UCSD-AML1 (cell line): ENCODE data around the gene NRF1.
"Not testable (repeated sequence)": the region's sequence is repeated elsewhere in the genome, so short reads cannot be mapped to it uniquely, and the experiment has no call there.

Experiments used
- DNase-seq: peaks from one replicate; lab custom pipeline; 2025; ENCODE audit not compliant: unreplicated experiment; lab: John Stamatoyannopoulos, UW

Gene NRF1

DNA sequence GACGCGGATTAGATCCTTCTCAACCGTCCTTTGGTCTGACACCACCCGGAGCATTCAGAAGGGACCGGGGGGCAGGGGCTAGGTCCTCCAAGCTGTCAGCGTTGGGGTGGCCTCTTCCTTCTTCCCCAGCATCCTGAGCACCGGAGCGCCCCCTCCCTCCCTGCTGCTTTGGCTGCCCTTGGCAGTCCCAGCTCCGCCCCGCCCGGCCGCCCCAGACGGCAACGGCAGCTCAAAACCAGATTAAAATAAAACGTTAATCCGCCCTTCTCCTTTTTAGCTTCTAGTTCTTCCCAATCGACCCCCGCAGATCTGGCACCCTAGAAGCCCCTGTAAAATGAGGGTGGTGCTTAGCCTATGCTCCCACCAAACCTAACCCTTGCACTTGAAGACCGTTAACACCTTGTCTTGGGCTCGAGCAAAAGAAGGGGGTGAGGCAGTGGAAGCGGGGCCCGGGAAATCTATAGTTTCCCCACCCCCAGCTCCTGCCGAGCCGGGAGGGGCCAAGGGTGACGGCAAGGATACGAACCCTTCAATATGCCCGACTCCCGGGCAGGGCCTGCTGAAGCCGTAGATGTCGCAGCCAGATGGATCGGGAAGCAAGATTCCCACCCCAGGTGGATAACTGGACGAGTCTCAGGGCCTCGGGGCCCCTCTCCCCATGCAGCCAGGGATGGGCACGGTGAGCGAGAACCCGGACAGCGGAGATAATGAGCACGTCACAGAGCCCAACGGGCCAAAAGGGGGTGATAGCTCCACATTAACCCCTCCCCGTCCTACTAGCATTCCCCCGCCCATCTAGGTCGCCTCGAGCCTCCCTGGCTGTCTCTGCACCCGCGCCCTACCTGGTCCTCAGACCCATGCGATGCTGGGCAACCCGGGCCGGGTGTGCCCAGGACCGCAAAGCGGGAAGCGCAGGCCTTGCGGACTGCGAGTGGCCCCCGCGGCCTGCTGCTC is 169.7 kb downstream of the NRF1 start:
- DNase-seq, result no peak

DNA sequence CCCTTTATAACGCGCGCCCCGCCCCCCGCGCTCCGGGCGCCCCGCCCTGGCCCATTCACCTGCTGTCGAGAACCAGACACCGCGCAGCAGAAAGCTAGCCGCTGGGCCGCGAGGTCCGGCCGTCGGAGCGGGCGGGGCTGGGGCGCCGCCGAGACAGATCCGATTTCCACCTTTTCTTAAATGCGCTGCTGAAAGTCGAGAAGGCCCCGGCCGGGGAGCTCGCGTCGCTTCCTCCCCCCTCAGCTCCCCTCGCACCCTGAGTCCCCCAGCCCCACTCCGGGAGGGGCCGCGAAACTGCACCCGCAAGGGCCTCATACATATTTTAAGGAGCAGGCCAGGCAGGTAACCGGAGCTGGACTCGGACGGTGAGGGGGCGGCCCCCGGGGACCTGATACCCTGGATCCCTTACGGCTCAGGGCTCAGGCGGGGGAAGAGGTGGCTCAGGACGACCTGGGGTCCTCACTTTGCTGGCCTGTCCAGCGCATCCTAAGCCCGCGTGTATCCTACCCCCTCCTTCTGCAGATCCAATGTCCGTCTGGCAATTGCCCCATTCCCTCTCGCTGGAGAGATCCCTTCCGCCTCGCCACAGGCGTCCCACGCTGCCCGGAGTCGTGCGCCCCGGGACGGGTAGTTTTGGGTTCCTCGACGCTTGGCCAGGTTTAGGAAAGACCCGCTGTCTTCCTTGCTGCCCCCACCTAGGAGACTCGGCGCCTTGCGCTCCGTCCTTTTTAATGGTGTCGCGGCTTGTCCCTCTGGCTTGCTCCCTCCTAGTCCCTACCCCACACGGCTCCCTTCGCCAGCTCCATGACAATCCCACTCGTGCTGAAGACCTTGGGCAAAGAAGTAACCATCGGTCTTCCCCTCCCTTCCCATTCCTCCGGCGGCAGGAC is 170.7 kb downstream of the NRF1 start:
- DNase-seq, result no peak

DNA sequence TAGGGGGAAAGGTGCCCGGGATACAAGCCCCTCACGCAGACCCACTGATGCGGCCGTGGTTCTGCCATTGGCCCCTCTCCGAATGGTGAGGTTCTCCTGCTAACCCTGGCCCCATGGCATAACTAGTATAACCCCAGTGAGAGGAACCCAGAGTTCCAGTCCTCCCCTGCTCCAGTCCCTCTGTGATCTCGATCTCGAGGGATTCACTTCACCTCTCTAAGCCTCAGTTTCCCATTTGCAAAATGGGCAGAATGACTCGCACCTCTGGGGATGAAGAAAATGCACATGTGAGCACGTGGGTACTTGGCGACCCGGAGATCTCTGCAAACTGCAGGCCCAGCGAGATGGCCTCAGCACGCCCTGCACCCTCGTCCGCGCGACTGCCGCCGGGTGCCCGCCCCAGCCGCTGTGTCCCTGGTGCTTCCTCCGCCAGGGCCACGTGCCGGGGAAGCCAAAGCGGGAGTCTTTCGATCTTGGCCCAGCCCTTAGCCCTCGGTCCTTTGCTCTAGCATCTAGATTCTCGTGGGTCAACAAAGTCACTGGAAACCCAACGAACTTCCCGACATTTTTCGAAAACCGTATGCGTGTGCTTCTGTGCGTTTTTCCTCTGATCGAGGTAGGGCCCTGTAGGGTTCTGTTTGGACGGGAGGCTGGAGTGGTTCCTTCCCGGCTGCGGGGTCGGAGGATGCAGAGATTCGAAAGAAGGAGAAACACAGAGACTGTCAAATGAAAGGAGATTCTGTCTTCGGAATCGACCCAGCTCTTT is 171.5 kb downstream of the NRF1 start:
- DNase-seq, result no peak

DNA sequence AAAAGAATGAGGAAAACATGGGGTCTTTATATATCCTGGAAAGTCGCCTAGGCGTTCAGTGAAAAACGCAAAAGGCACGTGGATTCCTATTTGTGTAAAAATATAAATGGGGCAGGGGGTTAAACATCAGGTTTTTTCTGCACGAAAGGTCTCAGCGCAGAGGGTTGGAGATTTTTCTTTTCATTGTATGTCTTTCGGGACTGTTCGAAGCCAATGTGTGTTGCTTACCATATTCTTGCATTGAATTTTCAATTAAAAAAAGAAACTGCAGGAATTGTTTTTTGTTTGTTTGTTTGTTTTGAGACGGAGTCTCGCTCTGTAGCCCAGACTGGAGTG is 172.0 kb downstream of the NRF1 start:
- DNase-seq, result no peak

DNA sequence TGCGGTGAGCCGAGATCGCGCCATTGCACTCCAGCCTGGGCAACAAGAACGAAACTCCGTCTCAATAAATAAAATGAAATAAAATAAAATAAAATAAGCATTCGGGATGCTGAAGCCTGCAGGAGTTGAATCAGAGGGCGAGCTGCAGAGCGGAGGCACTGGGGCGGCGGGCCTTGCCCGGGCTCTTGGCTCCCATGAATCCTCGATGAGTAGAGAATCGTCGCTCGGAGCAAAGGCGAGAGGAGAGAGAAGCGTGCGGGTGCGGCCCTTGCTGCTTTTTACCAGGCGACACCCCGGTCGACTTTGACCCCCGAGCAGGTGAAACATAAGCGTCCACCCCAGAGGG is 172.9 kb downstream of the NRF1 start:
- no peak for DNase-seq

DNA sequence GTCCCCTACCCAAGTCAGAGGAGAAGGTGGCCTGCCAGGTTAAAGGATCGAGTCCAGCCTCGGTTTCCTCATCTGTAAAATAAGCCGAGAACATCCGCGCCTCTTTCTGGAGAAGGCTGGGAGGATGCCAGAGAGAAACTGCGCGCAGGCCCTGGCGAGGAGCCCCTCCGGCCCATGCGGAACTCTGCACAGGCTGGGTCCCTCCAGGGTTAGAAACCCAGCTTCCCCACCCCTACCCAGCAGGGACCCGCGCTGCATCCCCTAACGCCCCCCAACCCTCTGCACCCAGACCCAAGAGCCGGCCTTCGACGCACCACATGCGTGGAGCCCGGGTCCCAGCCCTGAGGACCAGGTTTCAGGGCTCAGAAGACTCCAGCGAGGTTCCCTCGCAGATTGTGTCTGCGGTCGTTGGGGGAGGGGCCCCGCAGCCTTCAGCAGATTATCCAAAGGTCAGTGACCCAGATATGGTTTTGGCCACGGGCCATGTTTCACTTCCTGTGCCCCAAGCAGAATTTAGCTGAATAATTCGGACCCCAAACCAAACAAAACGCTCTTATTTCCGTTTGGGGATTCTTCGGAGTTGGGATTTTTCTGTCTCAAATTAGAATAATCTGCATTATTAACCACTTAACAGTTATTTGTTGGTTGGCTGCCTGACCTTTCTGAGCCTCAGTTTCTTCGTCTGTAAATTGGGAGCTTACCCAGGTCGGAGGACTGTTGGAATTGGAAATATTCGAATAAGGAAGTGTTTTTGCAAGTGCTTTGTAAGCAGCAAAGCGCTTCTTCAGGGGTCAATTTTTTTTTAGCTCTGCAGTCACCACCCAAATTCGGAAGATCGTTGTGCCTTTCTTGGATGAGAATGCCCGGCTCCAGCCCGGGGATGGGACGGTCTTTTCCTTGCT is 173.5 kb downstream of the NRF1 start:
- DNase-seq, result no peak

DNA sequence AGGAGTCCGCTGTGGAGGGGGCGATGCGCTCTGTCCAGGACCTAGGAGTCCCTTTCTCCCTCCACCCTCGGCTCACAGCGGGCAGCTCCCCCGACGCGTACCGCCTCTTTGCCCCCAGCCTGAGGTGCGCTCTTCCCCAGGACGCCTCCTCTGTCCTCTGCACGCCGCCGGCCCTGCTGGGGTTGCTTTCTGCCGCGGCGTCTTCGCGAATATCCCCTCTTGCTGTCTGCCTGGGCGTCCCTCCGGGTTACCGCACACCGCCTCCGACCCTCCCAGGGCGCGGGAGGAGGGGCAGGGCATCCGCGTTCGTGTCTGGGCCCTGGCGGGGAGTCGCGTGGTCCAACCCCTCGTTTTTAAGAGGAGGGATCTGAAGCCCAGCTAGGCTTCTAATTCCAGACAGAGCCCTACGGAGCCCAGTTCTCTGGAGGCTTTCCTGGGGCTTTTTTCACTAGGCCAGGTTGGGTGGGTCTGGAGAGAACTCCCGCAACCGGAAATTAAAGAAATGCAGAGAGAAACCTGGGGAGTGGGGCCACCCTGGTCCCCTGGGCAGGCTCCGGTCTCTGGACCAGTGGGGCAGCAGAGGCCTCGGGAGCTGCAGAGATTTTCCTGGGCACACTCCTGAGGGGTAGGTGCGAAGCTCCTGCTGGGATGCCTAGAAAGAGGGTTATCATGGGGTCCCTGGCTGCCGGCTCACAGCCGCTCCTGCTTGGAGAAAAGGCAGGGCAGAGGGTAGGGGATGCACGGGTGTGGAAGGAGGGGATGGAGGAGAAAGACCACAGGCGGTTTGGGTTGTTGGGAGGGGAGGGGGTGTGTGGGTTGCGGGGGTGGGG is 174.4 kb downstream of the NRF1 start:
- no peak for DNase-seq

DNA sequence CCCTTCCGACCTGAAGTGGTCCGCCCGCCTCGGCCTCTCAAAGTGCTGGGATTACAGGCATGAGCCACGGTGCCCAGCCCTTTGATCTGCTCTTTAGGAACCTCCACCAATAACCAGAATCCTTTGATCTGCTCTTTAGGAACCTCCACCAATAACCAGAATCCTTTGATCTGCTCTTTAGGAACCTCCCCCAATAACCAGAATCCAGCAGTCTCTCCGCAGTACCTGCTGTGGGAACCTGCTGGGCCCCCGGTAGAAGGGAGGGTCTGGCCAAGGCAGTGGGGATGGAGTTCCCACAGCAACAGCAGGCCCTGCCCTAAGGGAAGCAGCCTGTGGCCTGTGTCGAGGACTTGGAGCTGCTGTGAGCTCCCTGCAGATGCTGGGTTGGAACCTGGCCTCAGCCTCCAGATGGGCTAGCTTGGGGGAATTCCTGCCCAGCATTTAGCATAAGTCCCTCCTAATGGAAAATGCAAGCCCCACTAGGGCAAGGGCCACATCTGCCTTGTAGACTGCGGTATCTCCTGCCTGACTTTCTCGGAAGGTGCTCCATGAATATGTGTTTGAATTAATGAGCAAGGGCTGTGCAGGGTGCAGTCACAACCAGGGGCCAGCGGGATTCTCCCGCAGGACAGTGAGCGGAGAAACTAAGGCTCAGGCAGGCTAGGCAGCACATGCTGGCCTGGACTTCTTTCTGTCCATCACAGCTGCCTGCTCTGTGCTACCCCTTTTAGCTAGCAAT is 175.5 kb downstream of the NRF1 start:
- no peak for DNase-seq

DNA sequence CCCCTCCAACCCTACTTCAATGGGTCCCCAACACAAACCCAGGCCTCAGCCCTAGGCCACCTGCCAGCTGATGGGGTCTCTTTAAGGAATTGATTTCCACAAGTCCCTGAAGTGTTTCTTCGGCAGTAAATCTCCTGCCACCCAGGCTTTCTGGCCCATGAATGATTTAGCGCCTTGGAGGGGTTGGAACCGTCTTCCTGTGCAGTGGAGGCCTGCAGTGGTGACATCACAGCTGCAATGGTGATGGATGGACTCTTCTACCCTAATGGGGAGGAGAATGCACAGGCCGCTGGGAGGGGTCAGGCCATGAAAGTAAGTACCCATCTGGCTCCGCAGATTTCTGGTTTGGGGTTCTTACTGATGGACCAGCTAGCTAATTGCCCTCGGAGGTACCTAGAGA is 177.5 kb downstream of the NRF1 start:
- no peak for DNase-seq

DNA sequence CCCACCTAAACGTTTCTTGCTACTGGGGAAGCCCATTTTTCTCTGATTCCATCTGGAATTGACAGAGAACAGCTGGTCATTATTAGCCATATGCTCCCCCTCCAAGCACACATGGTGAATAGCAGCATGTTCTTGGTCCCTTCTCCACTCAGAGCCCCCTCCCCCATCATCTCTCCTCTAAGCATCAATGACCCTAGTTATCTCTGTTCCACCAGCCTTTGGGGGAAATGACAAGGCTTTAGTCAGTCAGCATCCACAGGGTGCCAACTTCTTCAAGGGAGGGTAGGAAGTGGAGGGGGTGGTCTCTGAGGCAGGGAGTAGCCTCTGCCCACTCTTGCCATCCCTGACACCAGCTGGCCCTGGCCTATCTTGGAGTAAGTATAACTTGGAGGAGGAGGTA is 178.1 kb downstream of the NRF1 start:
- DNase-seq, result no peak

DNA sequence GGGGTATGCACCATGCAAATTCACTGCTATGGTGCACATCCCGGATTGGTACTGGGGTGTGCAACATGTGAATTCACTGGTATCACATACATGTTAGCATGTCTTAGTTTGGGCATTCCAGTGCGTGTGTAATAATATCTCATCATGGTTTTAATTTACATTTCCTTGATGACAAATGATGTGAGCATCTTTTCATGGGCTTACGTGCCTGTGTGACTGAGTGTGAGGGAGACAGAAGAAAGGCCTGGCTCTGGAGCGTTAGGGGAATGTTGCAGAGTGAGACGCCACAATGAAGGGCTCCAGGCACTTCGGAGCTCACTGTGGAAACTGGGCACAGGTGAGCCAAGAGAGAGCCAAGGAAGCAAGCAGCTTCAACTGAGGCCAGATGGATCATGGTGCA is 178.6 kb downstream of the NRF1 start:
- DNase-seq, result no peak

DNA sequence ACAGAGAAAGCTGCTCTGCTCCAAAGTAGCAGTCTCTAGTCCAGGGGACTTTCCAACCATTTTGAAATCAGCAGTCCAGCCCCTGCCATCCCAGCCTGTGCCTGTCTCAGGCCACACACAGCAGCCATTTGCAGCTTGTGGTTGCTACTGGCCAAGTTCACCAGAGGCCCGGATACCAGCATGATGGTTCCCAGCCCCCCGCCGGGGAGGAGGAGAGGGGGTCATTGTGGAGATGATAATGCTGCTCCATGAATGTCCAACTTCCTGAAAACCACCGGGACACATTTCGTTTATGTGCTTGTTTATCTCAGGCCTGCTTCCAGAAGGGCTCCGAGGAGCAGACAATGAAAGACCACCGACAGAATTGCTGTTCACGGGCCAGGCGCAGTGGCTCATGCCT is 181.2 kb downstream of the NRF1 start:
- no peak for DNase-seq

DNA sequence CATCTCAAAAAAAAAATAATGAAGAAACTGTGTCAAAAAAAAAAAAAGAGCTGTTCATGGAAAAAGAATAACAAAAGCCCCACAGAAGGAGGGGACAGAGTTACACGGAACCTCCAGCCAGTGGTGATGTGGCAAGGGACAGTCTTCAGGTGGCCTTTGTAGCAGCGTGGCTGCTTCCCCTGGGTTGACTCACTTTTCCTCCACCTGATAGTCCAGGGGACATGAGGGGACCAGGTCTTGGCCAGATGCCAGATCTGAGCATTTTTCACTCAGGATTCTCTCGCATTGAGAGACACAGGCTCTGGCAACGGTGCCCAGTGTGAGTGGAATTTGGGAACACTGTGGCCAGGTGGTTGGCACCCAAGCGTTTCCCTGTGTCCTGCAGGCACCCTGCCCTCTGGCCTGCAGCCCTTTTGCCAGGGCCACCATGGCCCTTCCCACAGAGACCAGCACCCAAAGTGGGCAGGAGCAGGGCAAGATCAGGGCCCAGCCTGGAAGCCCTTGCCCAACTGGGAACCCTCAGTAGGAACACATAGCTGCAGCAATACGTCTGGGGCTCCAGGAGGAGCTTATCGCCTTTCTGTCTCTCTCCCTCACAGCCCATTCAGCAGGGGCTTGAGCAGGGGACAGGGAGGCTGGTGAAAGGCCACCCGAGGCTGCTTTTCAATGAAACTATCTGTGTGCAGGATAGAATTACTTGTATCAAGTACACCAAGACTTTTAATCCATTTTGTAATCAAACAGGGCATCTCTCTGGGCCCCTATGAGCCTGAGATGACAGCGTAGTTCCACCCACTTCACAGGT is 182.2 kb downstream of the NRF1 start:
- DNase-seq, result no peak

DNA sequence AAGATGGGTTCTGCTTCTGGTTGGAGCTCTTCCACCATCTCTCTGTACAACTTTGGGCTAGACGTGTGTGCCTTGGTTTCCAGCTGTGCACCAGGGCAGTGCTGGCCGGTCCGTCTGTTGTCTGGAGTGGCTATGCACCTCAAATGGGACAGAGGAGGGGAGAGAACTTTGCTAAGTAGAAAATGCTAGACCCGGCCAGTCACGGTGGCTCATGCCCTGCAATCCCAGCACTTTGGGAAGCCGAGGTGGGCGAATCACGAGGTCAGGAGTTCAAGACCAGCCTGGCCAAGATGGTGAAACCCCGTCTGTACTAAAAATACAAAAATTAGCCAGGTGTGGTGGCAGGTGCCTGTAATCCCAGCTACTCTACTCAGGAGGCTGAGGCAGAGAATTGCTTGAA is 182.9 kb downstream of the NRF1 start:
- not testable (repeated sequence) for DNase-seq

DNA sequence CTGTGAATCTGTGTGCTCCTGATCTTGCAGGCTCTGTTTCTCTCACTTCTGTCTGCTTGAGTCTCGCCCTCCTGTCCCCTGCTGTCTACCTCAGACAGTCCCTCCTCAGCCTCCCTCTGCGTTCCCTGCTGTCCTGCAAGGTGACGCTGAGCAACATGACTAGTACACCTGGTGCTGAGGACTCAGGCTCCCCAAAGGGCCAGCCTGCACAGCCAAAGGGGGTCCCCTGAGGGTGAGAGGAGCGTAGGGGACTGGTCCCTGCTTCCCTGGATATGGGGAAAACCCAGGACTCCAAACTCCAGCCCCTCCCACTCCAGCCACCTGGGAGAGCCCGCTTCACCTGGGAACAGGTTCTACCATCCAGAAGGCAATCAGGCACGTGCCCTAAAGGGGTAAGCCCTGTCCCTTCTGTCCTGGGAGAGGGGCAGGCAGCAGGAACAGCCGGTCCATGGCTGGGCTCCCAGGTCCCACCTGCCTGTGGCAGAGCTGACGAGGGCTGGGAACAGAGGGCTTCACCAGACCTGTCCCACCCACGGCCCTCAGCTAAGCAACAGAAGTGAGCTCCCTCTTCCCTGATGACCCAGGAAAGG is 184.8 kb downstream of the NRF1 start:
- DNase-seq, result no peak

DNA sequence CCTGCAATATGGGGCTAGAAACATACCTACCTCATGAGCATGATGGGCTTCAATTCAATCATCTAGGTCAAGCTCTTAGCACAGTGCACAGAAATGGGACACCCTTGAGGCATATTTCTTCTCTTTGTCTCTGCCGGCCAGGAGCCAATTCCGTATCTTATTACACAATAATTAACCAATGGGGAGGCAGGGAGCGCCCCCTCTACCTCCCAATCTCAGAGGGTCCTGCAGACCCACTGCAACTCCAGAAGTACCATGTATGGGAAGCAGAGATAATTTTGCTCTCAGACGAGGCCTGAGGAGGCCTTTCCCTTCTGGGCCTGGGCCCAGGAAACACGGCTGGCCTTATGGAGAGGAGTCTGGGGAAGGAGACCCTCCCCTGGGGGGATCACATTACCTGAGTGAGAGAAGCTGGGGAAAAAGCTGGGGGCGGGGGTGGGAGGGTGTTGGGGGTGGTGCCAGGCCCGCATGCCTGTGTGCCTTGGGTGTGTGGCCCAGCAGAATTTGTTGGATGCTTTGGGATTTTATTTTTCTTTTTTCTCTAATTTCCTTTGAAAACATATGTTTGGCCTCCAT is 185.8 kb downstream of the NRF1 start:
- DNase-seq, result no peak

DNA sequence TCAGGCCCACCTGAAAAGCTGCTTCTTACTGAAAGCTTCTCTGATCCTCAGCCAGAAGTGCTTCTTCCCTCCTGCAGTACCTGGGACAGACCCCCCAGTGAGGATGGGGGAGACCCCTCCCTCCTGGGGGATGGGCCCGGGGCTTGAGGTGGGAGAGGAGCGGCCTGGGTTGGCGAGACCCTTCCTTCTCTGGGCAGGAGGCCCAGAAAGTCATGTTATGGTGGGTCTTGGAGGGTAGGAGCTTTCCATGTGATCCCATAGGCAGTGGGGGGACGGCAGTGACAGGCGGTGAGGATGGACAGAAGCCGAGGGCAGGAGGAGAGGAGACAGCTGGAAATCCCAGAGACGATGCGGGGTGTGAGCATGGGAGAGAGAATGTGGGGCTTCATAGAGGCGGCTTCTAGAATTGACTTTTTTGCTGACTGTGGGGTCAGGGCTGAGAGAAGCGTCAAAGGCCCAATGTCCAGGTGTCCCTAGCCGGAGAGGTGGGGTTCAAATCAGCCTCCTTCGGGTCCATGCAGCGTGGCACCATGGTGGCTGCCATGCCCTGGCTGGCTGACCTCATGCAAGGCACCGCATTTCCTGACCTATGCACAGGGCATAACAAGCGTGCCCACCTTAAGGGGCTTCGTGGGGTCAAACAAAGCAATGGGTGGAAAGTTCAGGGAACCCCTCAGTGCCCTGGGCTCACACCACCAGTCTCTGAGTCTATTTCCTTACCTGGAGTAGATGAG is 187.3 kb downstream of the NRF1 start:
- no peak for DNase-seq
